ENCODE data around the gene PLSCR5.

The PLSCR5 gene

DNA sequence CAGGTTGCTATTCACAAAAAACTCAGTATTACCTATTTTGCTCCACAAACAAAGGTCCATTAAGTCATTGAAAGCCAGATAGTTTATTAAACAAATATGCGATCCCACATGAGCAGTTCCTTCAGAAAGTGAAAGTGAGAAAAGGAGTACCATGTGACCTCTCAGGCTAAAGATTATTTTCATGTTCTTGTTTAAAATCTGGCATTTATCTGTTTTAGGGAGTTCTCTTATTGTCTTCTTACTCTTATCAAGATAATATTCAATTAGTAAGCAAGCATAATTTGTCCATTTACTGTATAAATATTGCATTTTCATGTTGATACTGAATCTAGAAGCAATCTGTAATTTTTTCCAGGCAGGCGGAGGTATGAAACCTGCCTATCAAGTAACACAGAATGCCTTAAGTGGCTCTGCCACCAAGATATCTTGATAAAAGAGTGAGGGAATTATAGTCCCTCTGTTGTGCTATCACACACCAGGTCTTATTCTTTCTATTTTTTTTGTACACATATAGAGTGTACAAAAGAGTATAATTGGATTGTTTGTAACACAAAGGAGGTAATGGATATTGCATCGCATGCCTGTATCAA is 20.1 kb upstream of the PLSCR5 start:
- Histone ChIP-seq H3K4me2 (ENCODE audit: low read length) (peak overlapping the region; percentile 40), H3K9me3 (ENCODE audit: insufficient read depth, low read length) (no peaks in the 10 kb centered on the region), H2AFZ (ENCODE audit: low read depth, low read length) (peak overlapping the region; percentile 86), H3K36me3 (replicated peaks; ENCODE audit: low read depth, low read length) (peaks cover 6% of the 10 kb centered on the region), H3K9ac (ENCODE audit: low read length) (no peak overlapping the region), H3K4me1 (ENCODE audit: low read length) (peaks cover 9% of the 10 kb centered on the region), H3K27ac (ENCODE audit: low read length) (no peak overlapping the region; the same call in 1 of the 2 replicates), H3K79me2 (ENCODE audit: low read length) (no peaks in the 10 kb centered on the region), H3K4me3 (ENCODE audit: low read length) (peak overlapping the region; percentile 7; the same call in 1 of the 2 replicates), H4K20me1 (ENCODE audit: insufficient read depth, low read length) (no peaks in the 10 kb centered on the region), H3K27me3 (ENCODE audit: low read depth, low read length) (no peaks in the 10 kb centered on the region)
- no peak for TF ChIP-seq EZH2phosphoT487 (IDR thresholded peaks at IDR 0.05; ENCODE audit: low read depth)
- TF ChIP-seq, protein P1, sequence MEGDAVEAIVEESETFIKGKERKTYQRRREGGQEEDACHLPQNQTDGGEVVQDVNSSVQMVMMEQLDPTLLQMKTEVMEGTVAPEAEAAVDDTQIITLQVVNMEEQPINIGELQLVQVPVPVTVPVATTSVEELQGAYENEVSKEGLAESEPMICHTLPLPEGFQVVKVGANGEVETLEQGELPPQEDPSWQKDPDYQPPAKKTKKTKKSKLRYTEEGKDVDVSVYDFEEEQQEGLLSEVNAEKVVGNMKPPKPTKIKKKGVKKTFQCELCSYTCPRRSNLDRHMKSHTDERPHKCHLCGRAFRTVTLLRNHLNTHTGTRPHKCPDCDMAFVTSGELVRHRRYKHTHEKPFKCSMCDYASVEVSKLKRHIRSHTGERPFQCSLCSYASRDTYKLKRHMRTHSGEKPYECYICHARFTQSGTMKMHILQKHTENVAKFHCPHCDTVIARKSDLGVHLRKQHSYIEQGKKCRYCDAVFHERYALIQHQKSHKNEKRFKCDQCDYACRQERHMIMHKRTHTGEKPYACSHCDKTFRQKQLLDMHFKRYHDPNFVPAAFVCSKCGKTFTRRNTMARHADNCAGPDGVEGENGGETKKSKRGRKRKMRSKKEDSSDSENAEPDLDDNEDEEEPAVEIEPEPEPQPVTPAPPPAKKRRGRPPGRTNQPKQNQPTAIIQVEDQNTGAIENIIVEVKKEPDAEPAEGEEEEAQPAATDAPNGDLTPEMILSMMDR (IDR thresholded peaks at IDR 0.05; ENCODE audit: low read depth, low read length), result no peak

DNA sequence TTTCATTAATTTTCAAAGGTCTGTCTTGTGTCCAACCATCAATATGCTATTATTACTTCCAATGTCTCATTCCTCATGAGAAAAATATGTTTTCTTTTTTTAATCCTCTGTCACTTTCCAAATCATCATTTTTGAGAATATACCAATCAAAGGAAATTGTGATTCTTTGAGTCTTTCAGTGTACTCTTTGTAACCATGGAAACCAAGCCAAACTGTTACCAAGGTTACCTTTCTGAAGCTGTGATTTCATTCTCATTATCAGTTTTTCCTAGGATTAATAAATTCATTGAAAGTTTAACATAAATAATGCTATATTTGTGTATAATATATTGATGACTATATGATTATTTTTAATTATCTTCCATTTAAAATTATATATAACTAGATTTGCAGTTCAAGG is 16.6 kb upstream of the PLSCR5 start:
- Histone ChIP-seq H3K4me2 (ENCODE audit: low read length) (no peak overlapping the region), H3K9ac (ENCODE audit: low read length) (no peak overlapping the region), H2AFZ (ENCODE audit: low read depth, low read length) (no peak overlapping the region), H3K9me3 (ENCODE audit: insufficient read depth, low read length) (no peaks in the 10 kb centered on the region), H3K27ac (ENCODE audit: low read length) (no peak overlapping the region), H3K4me3 (ENCODE audit: low read length) (no peak overlapping the region), H4K20me1 (ENCODE audit: insufficient read depth, low read length) (no peaks in the 10 kb centered on the region), H3K36me3 (replicated peaks; ENCODE audit: low read depth, low read length) (peaks cover 6% of the 10 kb centered on the region), H3K79me2 (ENCODE audit: low read length) (no peaks in the 10 kb centered on the region), H3K27me3 (ENCODE audit: low read depth, low read length) (no peaks in the 10 kb centered on the region), H3K4me1 (ENCODE audit: low read length) (peaks cover 9% of the 10 kb centered on the region)
- TF ChIP-seq, protein P1 (IDR thresholded peaks at IDR 0.05; ENCODE audit: low read depth, low read length), result no peak
- TF ChIP-seq EZH2phosphoT487 (IDR thresholded peaks at IDR 0.05; ENCODE audit: low read depth), result no peak

DNA sequence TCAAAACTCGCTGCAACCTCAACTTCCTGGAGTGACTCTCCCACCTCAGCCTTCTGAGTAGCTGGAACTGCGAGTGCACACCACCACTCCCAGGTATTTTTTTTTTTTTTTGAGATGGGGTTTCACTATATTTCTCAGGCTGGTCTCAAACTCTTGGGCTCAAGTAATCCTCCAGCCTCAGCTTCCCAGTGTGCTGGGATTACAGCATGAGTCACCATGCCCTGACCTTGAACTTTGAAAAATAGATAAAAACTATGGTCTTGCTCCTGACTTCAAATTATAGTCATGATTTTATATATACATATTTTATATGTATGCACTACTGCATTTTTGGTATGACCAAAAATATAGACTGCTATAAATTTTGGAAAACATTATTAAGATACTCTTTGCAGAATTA is 6.9 kb upstream of the PLSCR5 start:
- Histone ChIP-seq H3K4me2 (ENCODE audit: low read length) (no peak overlapping the region), H4K20me1 (ENCODE audit: insufficient read depth, low read length) (no peaks in the 10 kb centered on the region), H2AFZ (ENCODE audit: low read depth, low read length) (no peak overlapping the region), H3K79me2 (ENCODE audit: low read length) (no peaks in the 10 kb centered on the region), H3K27me3 (ENCODE audit: low read depth, low read length) (no peaks in the 10 kb centered on the region), H3K9ac (ENCODE audit: low read length) (no peak overlapping the region), H3K36me3 (replicated peaks; ENCODE audit: low read depth, low read length) (no peaks in the 10 kb centered on the region), H3K4me3 (ENCODE audit: low read length) (no peak overlapping the region), H3K9me3 (ENCODE audit: insufficient read depth, low read length) (no peaks in the 10 kb centered on the region), H3K27ac (ENCODE audit: low read length) (no peak overlapping the region), H3K4me1 (ENCODE audit: low read length) (no peaks in the 10 kb centered on the region)
- TF ChIP-seq EZH2phosphoT487 (IDR thresholded peaks at IDR 0.05; ENCODE audit: low read depth), result no peak
- TF ChIP-seq, protein P1 (IDR thresholded peaks at IDR 0.05; ENCODE audit: low read depth, low read length), result no peak

DNA sequence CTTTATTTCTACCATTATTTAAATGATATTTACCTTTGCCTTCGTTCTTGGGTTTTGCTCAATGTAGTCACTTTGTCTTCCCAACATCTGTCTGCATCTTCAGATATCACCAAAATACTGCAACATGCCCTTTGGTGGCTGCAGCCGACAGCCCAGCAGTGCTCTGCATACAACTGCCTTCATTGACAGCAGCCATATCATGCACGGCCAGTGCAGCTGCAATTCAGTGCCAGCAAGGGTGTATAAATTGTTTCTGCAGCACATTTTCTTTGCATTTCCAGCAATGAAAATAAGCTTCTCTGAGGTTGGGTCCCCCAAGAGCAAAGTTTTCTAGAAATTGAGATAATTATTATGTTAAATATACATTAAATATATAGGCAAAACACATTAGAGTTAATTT is 6.0 kb upstream of the PLSCR5 start:
- H3K4me2 ChIP-seq (ENCODE audit: low read length), result no peak overlapping the region
- no peaks in the 10 kb centered on the region for H3K9me3 ChIP-seq (ENCODE audit: insufficient read depth, low read length)
- no peaks in the 10 kb centered on the region for H3K36me3 ChIP-seq (replicated peaks; ENCODE audit: low read depth, low read length)
- no peaks in the 10 kb centered on the region for H3K4me1 ChIP-seq (ENCODE audit: low read length)
- TF ChIP-seq, protein P1 (IDR thresholded peaks at IDR 0.05; ENCODE audit: low read depth, low read length), result no peak
- TF ChIP-seq EZH2phosphoT487 (IDR thresholded peaks at IDR 0.05; ENCODE audit: low read depth), result no peak
- H3K9ac ChIP-seq (ENCODE audit: low read length), result no peak overlapping the region
- no peak overlapping the region for H3K4me3 ChIP-seq (ENCODE audit: low read length)
- no peaks in the 10 kb centered on the region for H4K20me1 ChIP-seq (ENCODE audit: insufficient read depth, low read length)
- no peak overlapping the region for H3K27ac ChIP-seq (ENCODE audit: low read length)
- no peak overlapping the region for H2AFZ ChIP-seq (ENCODE audit: low read depth, low read length)
- H3K27me3 ChIP-seq (ENCODE audit: low read depth, low read length), result no peaks in the 10 kb centered on the region
- H3K79me2 ChIP-seq (ENCODE audit: low read length), result no peaks in the 10 kb centered on the region

Data from OCI-LY3 (cell line).